ENCODE measurements around the gene ARF1. TPM values are rescaled to one million over a fixed set of nuclear protein-coding genes. Genes with fewer than 3 reads are reported as not detected.

ARF1 gene
- total and polyA plus RNA-seq, 2 of the 13 experiments (the other 11 are each of a cell fraction or from before 2014, with no cell fraction given): 186 to 327 TPM

DNA sequence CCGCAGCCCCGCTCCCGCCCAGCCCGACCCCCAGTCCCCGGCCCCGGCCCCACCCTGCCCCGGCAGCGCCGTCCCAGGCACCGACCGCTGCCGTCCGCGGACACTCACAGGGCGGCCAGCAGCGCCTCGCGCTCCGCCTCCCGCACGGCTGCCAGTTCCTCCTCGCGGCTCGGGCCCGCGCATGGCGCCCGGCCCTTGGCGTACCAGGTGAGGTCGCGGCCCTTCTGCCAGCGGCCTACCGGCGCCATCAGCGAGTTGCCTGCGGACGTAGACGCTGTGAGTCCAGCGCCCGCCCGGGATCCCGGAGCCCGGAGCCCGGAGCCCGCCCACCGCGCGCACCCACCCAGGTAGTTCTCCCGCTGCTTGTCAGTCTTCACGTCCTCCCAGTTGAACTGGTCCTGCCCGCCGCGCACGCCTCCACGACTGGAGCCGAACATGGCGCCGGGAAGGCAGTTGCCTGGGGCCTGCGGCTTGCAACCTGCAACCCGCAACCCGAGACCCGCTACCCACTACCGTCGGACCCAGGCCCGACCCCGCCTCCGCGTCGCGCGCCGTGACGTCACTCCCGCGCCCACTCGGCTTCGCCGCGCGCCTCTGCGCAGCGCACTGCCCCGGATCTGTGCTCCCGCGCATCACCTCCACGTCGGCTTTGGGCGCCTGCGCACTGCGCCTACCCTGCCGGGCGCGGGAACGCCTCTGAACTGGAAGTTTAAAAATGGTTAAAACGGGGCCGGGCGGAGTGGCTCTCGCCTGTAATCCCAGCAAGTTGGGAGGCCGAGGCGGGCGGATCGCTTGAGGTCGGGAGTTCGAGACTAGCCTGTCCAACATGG lies 20.5 kb downstream of the ARF1 start, which contains the start of gene C1orf35 (continued):
- TF ChIP-seq ZFP36L2 (CRISPR knock-in tag; IDR thresholded peaks at IDR 0.05) (no peak), MED13 (CRISPR knock-in tag; IDR thresholded peaks at IDR 0.05) (peak; percentile 39; the same call in 1 of the 2 replicates), ZNF256 (CRISPR knock-in tag; conservative IDR thresholded peaks at IDR 0.05) (no peak; the same call in 1 of the 2 replicates), ADNP (CRISPR knock-in tag; IDR thresholded peaks at IDR 0.05) (no peak), ZNF335 (CRISPR knock-in tag; IDR thresholded peaks at IDR 0.05) (peak; percentile 31; the same call in 1 of the 2 replicates), ZNF768 (CRISPR knock-in tag; IDR thresholded peaks at IDR 0.05) (peak; percentile 45; the same call in 1 of the 2 replicates), ZNF674 (CRISPR knock-in tag; IDR thresholded peaks at IDR 0.05; ENCODE audit: low read depth) (no peak), ASH2L (IDR thresholded peaks at IDR 0.05; ENCODE audit: insufficient read length, low read depth, low read length) (peak; percentile 44), FOXC1 (CRISPR knock-in tag; IDR thresholded peaks at IDR 0.05; ENCODE audit: borderline replicate concordance) (peak; percentile 91), KMT2A (CRISPR knock-in tag; IDR thresholded peaks at IDR 0.05) (0 out of 2 replicates have a peak, but pooled peaks have one; percentile 65), ZNF343 (CRISPR knock-in tag; IDR thresholded peaks at IDR 0.05) (no peak; the same call in 1 of the 2 replicates), TARDBP (CRISPR knock-in tag; IDR thresholded peaks at IDR 0.05) (peak; percentile 62; the same call in 1 of the 2 replicates), MTERF4 (CRISPR knock-in tag; IDR thresholded peaks at IDR 0.05) (no peak), ZNF362 (CRISPR knock-in tag; IDR thresholded peaks at IDR 0.05; ENCODE audit: borderline replicate concordance) (no peak; the same call in 1 of the 2 replicates), ZNF484 (CRISPR knock-in tag; IDR thresholded peaks at IDR 0.05; ENCODE audit: borderline replicate concordance, low read depth) (peak; percentile 67; the same call in 1 of the 2 replicates), EZH2 (conservative IDR thresholded peaks at IDR 0.05; ENCODE audit: low read depth, low read length) (no peak), MTA3 (CRISPR knock-in tag; IDR thresholded peaks at IDR 0.05) (no peak), ZNF24 (IDR thresholded peaks at IDR 0.05) (no peak), ZNF530 (CRISPR knock-in tag; IDR thresholded peaks at IDR 0.05; ENCODE audit: low read depth) (no peak), ZFP36L1 (CRISPR knock-in tag; IDR thresholded peaks at IDR 0.05) (peak; percentile 95), ZBTB7A (CRISPR knock-in tag; IDR thresholded peaks at IDR 0.05) (peak; percentile 93), RBAK (CRISPR knock-in tag; IDR thresholded peaks at IDR 0.05) (no peak), ZBTB1 (CRISPR knock-in tag; IDR thresholded peaks at IDR 0.05; ENCODE audit: borderline replicate concordance) (no peak), ZNF570 (CRISPR knock-in tag; IDR thresholded peaks at IDR 0.05; ENCODE audit: borderline replicate concordance) (peak; percentile 87; the same call in 1 of the 2 replicates), NR3C1 (CRISPR knock-in tag; IDR thresholded peaks at IDR 0.05) (no peak), HDAC2 (CRISPR knock-in tag; IDR thresholded peaks at IDR 0.05) (peak; percentile 86), ZNF75D (CRISPR knock-in tag; IDR thresholded peaks at IDR 0.05; ENCODE audit: borderline replicate concordance) (no peak)
- TF ChIP-seq, protein P1, sequence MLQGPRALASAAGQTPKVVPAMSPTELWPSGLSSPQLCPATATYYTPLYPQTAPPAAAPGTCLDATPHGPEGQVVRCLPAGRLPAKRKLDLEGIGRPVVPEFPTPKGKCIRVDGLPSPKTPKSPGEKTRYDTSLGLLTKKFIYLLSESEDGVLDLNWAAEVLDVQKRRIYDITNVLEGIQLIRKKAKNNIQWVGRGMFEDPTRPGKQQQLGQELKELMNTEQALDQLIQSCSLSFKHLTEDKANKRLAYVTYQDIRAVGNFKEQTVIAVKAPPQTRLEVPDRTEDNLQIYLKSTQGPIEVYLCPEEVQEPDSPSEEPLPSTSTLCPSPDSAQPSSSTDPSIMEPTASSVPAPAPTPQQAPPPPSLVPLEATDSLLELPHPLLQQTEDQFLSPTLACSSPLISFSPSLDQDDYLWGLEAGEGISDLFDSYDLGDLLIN (CRISPR knock-in tag; IDR thresholded peaks at IDR 0.05; ENCODE audit: borderline replicate concordance): peak; percentile 62; the same call in 1 of the 2 replicates
